CD4-positive, alpha-beta T cell (primary cell): ENCODE measurements around the gene PRKCQ. TPM values are rescaled to one million over a fixed set of nuclear protein-coding genes. Genes with fewer than 3 reads are reported as not detected.

ENCODE experiments used
- ATAC-seq: fragments of 200-7000 bp; cut with Tn5 transposase; one replicate; pipeline ENCODE4 v1.10.0; 2022; ENCODE audit warnings: mild to moderate bottlenecking; ENCODE audit not compliant: poor library complexity
- CTCF ChIA-PET: fragments of 350-600 bp; sonication (Branson Sonifier 250); formaldehyde crosslinking; loops from one replicate; lab custom pipeline; 2021; ENCODE audit warnings: antibody characterized with exemption, inconsistent platforms; lab: Charles Lee
- POLR2A ChIA-PET: fragments of 350-600 bp; sonication (Branson Sonifier 250); formaldehyde crosslinking; loops from one replicate; lab custom pipeline; 2021; ENCODE audit warnings: antibody characterized with exemption, inconsistent platforms; lab: Charles Lee
- DNase-seq, 14 experiments: peaks; one replicate each; pipeline ENCODE4 v3.0.0-alpha.2; 2013 to 2020; ENCODE audit warnings: mixed read lengths in 2 of 14
- H3K27ac ChIP-seq, 2 donors: one replicate each; pipeline versions ENCODE4 v1.5.1 to v1.7.0; 2013; ENCODE audit warnings: low read length in 2 of 2, low read depth in 1 of 2, mild to moderate bottlenecking in 1 of 2
- H3K27me3 ChIP-seq, 2 experiments: 1 replicate in 1 of 2; 2 replicates in 1 of 2; pipeline versions ENCODE4 v1.6.1 to v1.7.0; 2013; ENCODE audit warnings: low read length in 2 of 2, control low read depth in 1 of 2, mild to moderate bottlenecking in 1 of 2, moderate library complexity in 1 of 2; ENCODE audit not compliant: insufficient read depth in 2 of 2, control insufficient read depth in 1 of 2
- H3K36me3 ChIP-seq: one replicate; pipeline ENCODE4 v1.6.1; 2013; ENCODE audit warnings: low read length, control low read depth; ENCODE audit not compliant: insufficient read depth
- H3K4me1 ChIP-seq: one replicate; pipeline ENCODE4 v1.6.1; 2013; ENCODE audit warnings: low read length, control low read depth; ENCODE audit not compliant: insufficient read depth
- H3K4me3 ChIP-seq: one replicate; pipeline ENCODE4 v1.5.1; 2013; ENCODE audit warnings: mild to moderate bottlenecking, low read length, moderate library complexity
- H3K9me3 ChIP-seq, 2 experiments: 1 replicate in 1 of 2; 2 replicates in 1 of 2; pipeline versions ENCODE4 v1.6.1 to v1.7.0; 2013; ENCODE audit warnings: low read length in 2 of 2, mild to moderate bottlenecking in 2 of 2, control low read depth in 1 of 2, moderate library complexity in 1 of 2; ENCODE audit not compliant: control insufficient read depth in 1 of 2, insufficient read depth in 1 of 2
- H3K27ac Mint-ChIP-seq: one replicate; pipeline ENCODE4 v1.8.0; 2020; ENCODE audit warnings: mixed read lengths
- H3K27me3 Mint-ChIP-seq: one replicate; pipeline ENCODE4 v1.8.0; 2021; ENCODE audit warnings: mixed read lengths
- H3K36me3 Mint-ChIP-seq: one replicate; pipeline ENCODE4 v1.8.0; 2021; ENCODE audit warnings: low read depth, mixed read lengths
- H3K4me1 Mint-ChIP-seq: one replicate; pipeline ENCODE4 v1.8.0; 2021; ENCODE audit warnings: low read depth, mixed read lengths
- H3K4me3 Mint-ChIP-seq: one replicate; pipeline ENCODE4 v1.8.0; 2020; ENCODE audit warnings: mild to moderate bottlenecking, mixed read lengths
- H3K9me3 Mint-ChIP-seq: one replicate; pipeline ENCODE4 v1.8.0; 2020; ENCODE audit warnings: mixed read lengths
- CTCF ChIP-seq: fragments of 200-600 bp; IDR thresholded peaks from one replicate; pipeline ENCODE4 v1.8.0; 2022; ENCODE audit warnings: antibody characterized with exemption, mild to moderate bottlenecking
- intact Hi-C, 2 experiments: fragments of 100-400 bp; cut with DNase I in 1 of 2; cut with micrococcal nuclease in 1 of 2; formaldehyde crosslinking; loops; one replicate each; pipeline versions ENCODE4 v1.15.1 to v1.9.0; 2023 to 2025; cut with DNase I, micrococcal nuclease
- total RNA-seq, 174 experiments: library from RNA in 2 of 174; stranded (reverse) in 2 of 174; gene quantifications; one replicate each; pipeline ENCODE4 v1.2.3 and lab custom pipeline; 2021 to 2026

PRKCQ gene
- total RNA-seq, 2 experiments from 2014 or later = 43.4 to 43.9 TPM

GRCh38 chr10:6622921-6623320 lies 42.8 kb upstream of the PRKCQ start:
- H3K9me3 ChIP-seq = no peaks in the 10 kb centered on the region
- ATAC-seq (no peak), DNase-seq (no peak)
- no peaks in the 10 kb centered on the region for H3K4me1 ChIP-seq
- Mint-ChIP-seq H3K27ac (no peak overlapping the region), H3K9me3 (no peaks in the 10 kb centered on the region), H3K4me1 (peaks cover 14% of the 10 kb centered on the region), H3K4me3 (no peak overlapping the region), H3K27me3 (no peaks in the 10 kb centered on the region), H3K36me3 (peaks cover 40% of the 10 kb centered on the region)
- ChIA-PET POLR2A (interaction anchor here (0.8 kb wide), 1 partner anchor 14 kb away, joined by 3 read pairs; no protein-coding TSS in a partner anchor), CTCF (interaction anchor here (1.2 kb wide), 1 partner anchor 25 kb away, joined by 4 read pairs; no protein-coding TSS in a partner anchor)
- H3K27me3 ChIP-seq = no peaks in the 10 kb centered on the region
- TF ChIP-seq CTCF = no peak
- H3K36me3 ChIP-seq = peaks cover 3% of the 10 kb centered on the region
- no peak overlapping the region for H3K27ac ChIP-seq
- intact Hi-C loops = no loop called here
- H3K4me3 ChIP-seq = no peak overlapping the region

GRCh38 chr10:6621536-6621935 lies 41.5 kb upstream of the PRKCQ start:
- Histone ChIP-seq H3K4me3 (no peak overlapping the region), H3K27ac (no peak overlapping the region), H3K9me3 (no peaks in the 10 kb centered on the region), H3K4me1 (no peaks in the 10 kb centered on the region), H3K36me3 (no peaks in the 10 kb centered on the region), H3K27me3 (no peaks in the 10 kb centered on the region)
- TF ChIP-seq CTCF = no peak
- ChIA-PET POLR2A (no interaction called here), CTCF (interaction anchor here (1.2 kb wide), 1 partner anchor 26 kb away, joined by 4 read pairs; no protein-coding TSS in a partner anchor)
- Mint-ChIP-seq H3K9me3 (no peaks in the 10 kb centered on the region), H3K4me3 (no peak overlapping the region), H3K36me3 (peaks cover 27% of the 10 kb centered on the region), H3K27ac (no peak overlapping the region), H3K27me3 (no peaks in the 10 kb centered on the region), H3K4me1 (peaks cover 14% of the 10 kb centered on the region)
- no peak for DNase-seq
- no peak for ATAC-seq
- intact Hi-C loops = no loop called here

- intact Hi-C loops = no loop called here
- Mint-ChIP-seq H3K4me1 (peaks cover 4% of the 10 kb centered on the region), H3K27ac (no peak overlapping the region), H3K36me3 (peaks cover 22% of the 10 kb centered on the region), H3K27me3 (no peaks in the 10 kb centered on the region), H3K9me3 (no peaks in the 10 kb centered on the region), H3K4me3 (no peak overlapping the region)
- CTCF ChIA-PET = interaction anchor here (1.6 kb wide), 1 partner anchor 12 kb away, joined by 3 read pairs; no protein-coding TSS in a partner anchor
- ATAC-seq (no peak), DNase-seq (no peak)
- no peak overlapping the region for H3K4me3 ChIP-seq
- TF ChIP-seq CTCF = no peak
- H3K4me1 ChIP-seq = no peaks in the 10 kb centered on the region
- no peaks in the 10 kb centered on the region for H3K36me3 ChIP-seq
- H3K9me3 ChIP-seq = no peaks in the 10 kb centered on the region
- H3K27ac ChIP-seq = no peak overlapping the region
- POLR2A ChIA-PET = no interaction called here
- H3K27me3 ChIP-seq = no peaks in the 10 kb centered on the region
Observed at GRCh38 chr10:6619660-6620059, 39.6 kb upstream of the PRKCQ start.
